NCI-H524 treated with DMSO at 0.1 percent for 48 hours (cell line): ENCODE data around the gene XRCC5.
A peak's percentile ranks its signal among the peaks of the same experiment; 100 is the strongest.
"Not testable (repeated sequence)": the region's sequence is repeated elsewhere in the genome, so short reads cannot be mapped to it uniquely, and the experiment has no call there.

ENCODE experiments used
- DNase-seq: peaks from one replicate; lab custom pipeline; 2025; lab: John Stamatoyannopoulos, UW

The XRCC5 gene

GRCh38 chr2:216108967-216109921 is at the start of gene XRCC5:
TSS of gene XRCC5 (plus strand) at chr2:216109348. CDS start at chr2:216109437, 89 bp downstream.
- DNase-seq, result peak; percentile 71

- no peak for DNase-seq
Observed at GRCh38 chr2:216064014-216064630, 45.0 kb upstream of the XRCC5 start.

- no peak for DNase-seq
Observed at GRCh38 chr2:216064665-216065064, 44.5 kb upstream of the XRCC5 start.

DNA sequence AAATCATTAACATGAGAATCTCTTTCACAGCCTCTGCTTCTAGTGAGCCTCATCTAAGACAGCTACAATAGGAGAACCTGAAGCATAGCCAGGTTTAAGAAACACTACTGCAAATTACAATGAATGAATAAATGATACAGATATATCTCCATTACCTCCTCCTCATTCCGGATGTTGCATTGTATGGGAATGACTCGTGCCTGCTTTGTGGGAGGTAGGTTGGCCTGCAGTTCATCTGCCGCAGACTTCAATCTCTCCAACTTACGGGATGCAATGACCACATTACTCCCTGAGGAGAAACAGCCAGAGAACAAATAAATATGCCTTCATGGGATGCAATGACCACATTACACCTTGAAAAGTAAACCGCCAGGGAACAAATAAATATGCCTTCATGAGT is 42.9 kb upstream of the XRCC5 start:
- no peak for DNase-seq

DNA sequence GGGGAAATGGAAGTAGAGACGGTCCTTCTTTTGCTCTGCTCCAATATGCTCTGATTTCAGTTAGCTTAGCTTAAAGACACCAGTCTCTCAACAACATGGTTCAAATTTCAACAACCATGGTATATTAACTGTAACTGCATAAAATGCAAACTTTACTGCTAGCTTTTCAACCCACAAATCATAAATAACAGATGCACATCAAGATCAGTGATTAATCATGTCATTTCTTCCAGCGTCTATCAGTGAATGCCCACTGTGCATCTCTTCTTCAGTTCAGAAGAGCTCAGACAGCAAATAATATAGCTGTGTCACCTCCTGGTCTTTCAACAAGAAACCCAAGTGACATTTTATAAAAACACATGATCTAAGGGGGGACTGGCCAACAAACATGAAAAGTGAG is 40.1 kb upstream of the XRCC5 start:
- DNase-seq, result no peak

DNA sequence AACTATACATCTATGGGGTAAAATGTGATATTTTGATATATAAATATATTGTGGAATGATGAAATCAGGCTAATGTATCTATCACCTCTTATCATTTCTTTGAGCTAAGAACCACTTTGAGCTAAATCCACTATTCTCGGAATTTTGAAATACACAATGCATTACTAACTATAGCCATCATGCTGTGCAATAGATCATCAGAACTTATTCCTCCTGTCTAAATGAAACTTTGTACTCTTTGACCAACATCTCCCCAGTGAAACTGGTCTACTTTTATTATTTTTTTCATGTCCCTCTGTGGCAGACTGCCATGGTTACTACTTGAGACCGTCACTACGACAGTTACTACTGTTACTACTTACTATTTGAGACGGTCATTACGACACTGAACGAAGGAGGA is 39.0 kb upstream of the XRCC5 start:
- no peak for DNase-seq

DNA sequence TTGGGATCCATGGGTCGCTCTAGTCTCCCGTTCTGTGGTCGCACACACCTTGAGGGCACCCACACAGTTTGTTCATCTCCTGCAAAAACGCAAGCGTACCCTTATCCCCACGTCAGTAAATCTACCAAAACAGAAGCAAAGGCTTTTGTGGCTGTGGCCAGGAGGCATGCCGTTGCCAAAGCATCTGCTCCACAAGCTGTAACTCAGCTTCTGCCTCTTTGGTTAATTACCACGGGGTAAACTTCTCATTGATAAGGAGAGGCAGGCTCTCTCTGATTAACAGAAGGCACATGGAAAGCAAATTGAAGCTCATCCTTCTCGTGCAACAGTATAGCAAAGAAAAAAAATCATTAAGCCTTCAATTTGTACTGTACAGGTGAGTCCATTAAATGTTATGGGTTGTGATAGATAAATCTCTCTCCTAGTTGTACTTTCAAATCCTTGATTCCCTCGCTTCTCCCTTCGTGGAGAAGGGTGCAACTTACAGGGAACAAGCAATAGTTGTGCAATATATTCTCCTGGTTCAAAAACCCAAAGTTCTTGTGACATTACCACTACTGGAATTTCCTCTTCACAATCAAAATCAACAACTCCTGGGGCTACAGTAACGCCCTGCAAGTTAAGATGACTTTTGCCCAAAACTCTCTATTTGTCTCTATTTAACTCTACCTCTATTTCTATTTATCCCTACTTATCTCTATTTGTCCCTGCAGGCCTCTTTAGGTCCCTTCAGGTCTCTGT is 37.9 kb upstream of the XRCC5 start:
- DNase-seq, result no peak

DNA sequence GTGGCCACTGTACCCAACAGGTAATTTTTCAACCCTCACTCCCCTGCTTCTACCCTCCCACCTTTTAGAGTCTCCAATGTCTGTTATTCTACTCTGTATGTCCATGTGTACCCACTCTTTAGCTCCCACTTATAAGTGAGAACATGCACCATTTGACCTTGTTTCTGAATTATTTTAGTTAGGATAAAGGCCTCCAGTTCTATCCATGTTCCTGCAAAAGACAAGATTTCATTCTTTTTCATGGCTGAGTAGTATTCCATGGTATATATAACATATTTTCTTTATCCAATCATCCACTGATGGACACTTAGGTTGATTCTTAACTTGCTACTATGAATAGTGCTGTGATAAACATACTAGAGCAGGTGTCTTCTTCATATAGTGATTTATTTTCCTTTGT is 36.7 kb upstream of the XRCC5 start:
- DNase-seq, result no peak

- no peak for DNase-seq
Observed at GRCh38 chr2:216073773-216074172, 35.4 kb upstream of the XRCC5 start.

GRCh38 chr2:216074380-216074779 is 34.8 kb upstream of the XRCC5 start:
- DNase-seq, result no peak

DNA sequence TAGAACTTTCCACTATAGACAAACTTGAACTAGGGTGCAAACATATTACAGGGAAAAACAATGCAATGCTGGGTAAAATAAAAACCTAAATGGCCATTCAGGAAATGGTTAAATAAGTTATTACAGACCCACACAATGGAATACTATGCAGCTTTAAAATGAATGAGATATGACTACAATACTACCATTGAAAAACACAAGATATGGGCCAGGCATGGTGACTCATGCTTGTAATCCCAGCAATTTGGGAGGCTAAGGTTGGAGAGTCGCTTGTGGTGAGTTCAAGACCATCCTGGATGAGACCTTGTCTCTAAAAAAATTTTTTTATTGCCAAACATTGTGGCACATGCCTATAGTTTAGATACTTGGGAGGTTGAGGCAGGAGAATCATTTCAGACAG is 34.4 kb upstream of the XRCC5 start:
- DNase-seq, result no peak

GRCh38 chr2:216075510-216076485 is 33.4 kb upstream of the XRCC5 start:
- no peak for DNase-seq

DNA sequence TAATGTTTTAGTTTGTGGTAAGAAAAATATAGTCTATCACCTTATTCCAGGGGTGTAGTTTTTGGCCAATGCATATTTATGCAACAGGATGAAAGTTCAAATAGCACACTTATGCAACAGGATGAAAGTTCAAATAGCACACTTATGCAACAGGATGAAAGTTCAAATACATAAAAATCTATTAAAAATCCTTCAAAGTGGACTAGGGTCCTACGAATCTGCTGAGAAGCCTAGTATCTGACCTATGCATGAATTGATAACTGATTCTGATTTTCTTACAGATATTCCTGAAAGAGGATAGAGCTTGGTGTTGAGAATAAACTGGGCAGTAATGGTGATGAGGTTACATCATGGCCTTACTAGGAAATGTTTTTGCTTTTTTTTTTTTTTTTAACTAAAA is 30.4 kb upstream of the XRCC5 start:
- no peak for DNase-seq

- DNase-seq, result not testable (repeated sequence)
Observed at GRCh38 chr2:216080048-216080447, 29.1 kb upstream of the XRCC5 start.

GRCh38 chr2:216081012-216081411 is 28.1 kb upstream of the XRCC5 start:
- DNase-seq, result no peak

DNA sequence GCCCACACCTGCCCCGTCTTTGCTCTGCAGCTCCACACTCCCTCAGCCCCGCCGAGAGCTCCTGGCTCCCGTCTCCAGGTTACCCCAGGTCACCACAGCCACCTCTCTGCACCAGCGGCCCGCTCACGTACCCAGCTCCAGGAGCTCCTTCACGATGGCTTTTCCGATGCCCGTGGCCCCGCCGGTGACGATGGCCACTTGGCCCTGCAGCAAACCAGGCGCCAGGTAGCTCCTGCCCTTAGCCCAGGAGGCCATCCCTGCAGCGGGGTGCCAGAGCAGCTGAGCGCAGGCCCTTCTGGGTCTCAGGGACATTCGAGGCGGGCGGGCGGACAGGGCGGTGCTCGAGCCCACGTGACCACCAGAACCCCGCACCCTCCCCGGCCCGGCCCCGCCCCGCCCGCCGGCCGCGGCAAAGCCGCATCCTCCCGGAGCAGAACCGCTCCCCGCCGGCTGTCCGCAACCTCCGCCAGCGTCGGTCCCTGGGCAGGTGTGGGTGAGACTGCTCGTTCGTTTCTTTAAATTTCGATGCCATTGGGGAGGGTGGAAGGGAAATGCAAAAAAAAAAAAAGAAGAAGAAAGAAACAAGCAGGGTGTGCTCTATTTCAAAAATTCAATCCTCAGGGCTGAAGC is 27.5 kb upstream of the XRCC5 start, which contains the start of the genes PECR and TMEM169:
Gene PECR (minus strand): TSS at position 323 of the 630 bp plus-strand sequence. CDS start 68 bp downstream, at position 255.
Gene TMEM169 (plus strand): TSS at position 433 of the 630 bp plus-strand sequence. CDS start 14,045 bp downstream, outside the sequence.
- no peak for DNase-seq

- no peak for DNase-seq
Observed at GRCh38 chr2:216082117-216082711, 26.9 kb upstream of the XRCC5 start.

GRCh38 chr2:216082805-216083204 is 26.3 kb upstream of the XRCC5 start:
- DNase-seq, result no peak

DNA sequence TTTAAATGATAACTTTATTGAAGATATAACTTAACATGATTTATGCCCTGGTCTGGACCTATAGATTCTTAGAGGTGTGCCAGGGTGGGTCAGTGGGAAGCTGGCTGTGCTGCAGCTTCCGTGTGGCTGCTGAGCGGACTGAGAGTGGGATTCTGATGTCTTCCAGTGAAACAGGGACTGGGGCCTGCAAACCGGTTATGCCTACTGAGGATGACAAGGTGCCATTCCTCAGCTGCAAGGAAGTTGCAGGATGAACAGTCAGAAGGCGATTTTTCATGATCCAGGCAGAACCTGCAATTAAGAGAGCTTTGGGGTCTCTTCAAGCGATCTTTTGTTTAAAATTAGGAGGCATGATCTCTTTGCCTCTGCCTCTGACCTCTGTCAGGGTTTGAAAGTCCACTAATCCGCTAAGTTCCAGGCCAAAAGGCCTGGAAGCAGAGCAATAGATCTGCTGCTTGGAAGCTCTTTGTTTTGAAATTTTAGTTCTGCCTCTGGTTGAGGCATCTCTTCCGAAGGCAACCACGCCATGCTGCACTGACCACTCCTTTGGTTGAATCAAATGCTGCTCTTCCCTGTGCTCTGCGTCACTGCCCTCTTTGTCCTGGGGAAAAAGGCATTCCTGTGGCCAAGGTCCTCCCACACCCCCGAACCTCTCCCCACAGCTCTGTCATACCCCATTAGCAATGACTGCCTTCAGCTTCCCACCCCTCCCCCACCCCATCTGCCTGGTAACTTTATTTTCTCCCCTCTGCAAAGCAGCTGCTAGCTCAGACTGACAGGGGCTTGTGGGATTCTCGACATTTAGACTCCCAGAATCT is 25.5 kb upstream of the XRCC5 start:
- peak; percentile 53 for DNase-seq
